Adrenal gland (tissue), 12 donors: ENCODE measurements around the gene SGMS1. TPM values are rescaled to one million over a fixed set of nuclear protein-coding genes. Genes with fewer than 3 reads are reported as not detected.

ENCODE experiments used
- DNase-seq, 7 donors: peaks; one replicate each; pipeline ENCODE4 v3.0.0-alpha.2; 2019 to 2020
- H3K27ac ChIP-seq, 5 donors: fragments of 200-600 bp; sonication (generic) in 4 of 5; 1 replicate in 3 of 5; 2 replicates in 2 of 5; pipeline versions ENCODE4 v1.5.1 to v1.8.0; 2016 to 2020; ENCODE audit warnings: mild to moderate bottlenecking in 1 of 5
- H3K27me3 ChIP-seq: fragments of 200-600 bp; 2 replicates; pipeline ENCODE4 v1.8.0; 2021
- H3K36me3 ChIP-seq, 2 donors: fragments of 200-600 bp; replicated peaks in 1 of 2; 1 replicate in 1 of 2; 2 replicates in 1 of 2; pipeline versions ENCODE4 v1.5.1 to v1.8.0; 2018 to 2022
- H3K4me1 ChIP-seq, 2 donors: fragments of 200-600 bp; replicated peaks in 1 of 2; 1 replicate in 1 of 2; 2 replicates in 1 of 2; pipeline versions ENCODE4 v1.5.1 to v1.8.0; 2018 to 2021
- H3K4me3 ChIP-seq, 4 donors: fragments of 200-600 bp; sonication (generic) in 3 of 4; one replicate each; pipeline ENCODE4 v1.5.1; 2016 to 2018
- H3K9me3 ChIP-seq, 3 donors: fragments of 200-600 bp; sonication (generic) in 1 of 3; replicated peaks in 1 of 3; 1 replicate in 2 of 3; 2 replicates in 1 of 3; pipeline versions ENCODE4 v1.5.1 to v1.8.0; 2016 to 2021
- POLR2A ChIP-seq, 2 donors: fragments of 450-650 bp; IDR thresholded peaks; one replicate each; pipeline ENCODE4 v1.6.1; 2017; ENCODE audit warnings: antibody characterized with exemption in 2 of 2, mild to moderate bottlenecking in 2 of 2, moderate library complexity in 1 of 2
- WGBS, 4 donors: extraction: QIAGEN DNeasy Blood & Tissue Kit in 2 of 4; methylation state at CpG; one replicate each; pipeline versions ENCODE4 v1.1.5 to v1.1.7; 2013 to 2017; 5-methylcytosine and 5-hydroxymethylcytosine counted together
- intact Hi-C, 2 donors: fragments of 100-400 bp; cut with DNase I; formaldehyde crosslinking; loops; one replicate each; pipeline versions ENCODE4 v1.14.1 to v1.15.0; 2022 to 2023
- polyA plus RNA-seq, 3 donors: library from polyadenylated mRNA; stranded (reverse); fragments of 200-250 nt in 2 of 3; fragments of 350-450 nt in 1 of 3; fragmentation: Illumina TruSeq in 1 of 3; extraction: RNeasy Lipid Tissue Mini Kit (QIAGEN cat#74804) in 1 of 3; gene quantifications; one replicate each; pipeline ENCODE4 v1.2.3, GENCODE V29; 2013 to 2014
- total RNA-seq, 9 donors: library from RNA; depleted of rRNA in 4 of 9; stranded (reverse); fragments of >200 nt in 4 of 9; fragments of 120-200 nt in 1 of 9; fragmentation: NEBNext Ultra II Directional in 1 of 9; extraction: Animal tissue kit (Norgen Biotek cat#: 25700) in 1 of 9; gene quantifications; one replicate each; pipeline versions ENCODE4 v1.1.0 to v1.2.4, GENCODE V29; 2013 to 2023
- TF ChIP-seq, protein P1 (sequence below), 6 experiments: fragments of 450-650 bp in 4 of 6; fragments of 200-600 bp in 2 of 6; sonication (generic) in 1 of 6; IDR thresholded peaks; 1 replicate in 5 of 6; 2 replicates in 1 of 6; pipeline versions ENCODE4 v1.5.1 to v1.8.0; 2016 to 2021; ENCODE audit warnings: antibody characterized with exemption in 6 of 6, mild to moderate bottlenecking in 2 of 6, moderate library complexity in 1 of 6
- donor health status: healthy with polysubstance abuse.
- donor health status: Bipolar disorder and iron deficiency.
- donor health status: DM: yes; HTN: yes; CAD: no.
- donor health status: DM: no; HTN: no; CAD: no.
- donor health status: DM: no; HTN: no; CAD: no.
- donor health status: DM: yes; HTN: yes; CAD: no.

Gene SGMS1
- total and polyA plus RNA-seq, 12 donors = 9.1 to 152 (median 62.2) TPM

GRCh38 chr10:50531388-50532077, 92.2 kb downstream of the SGMS1 start:
- no peaks in the 10 kb centered on the region for H3K4me1 ChIP-seq
- no peak for TF ChIP-seq POLR2A (IDR thresholded peaks at IDR 0.05)
- TF ChIP-seq, protein P1, sequence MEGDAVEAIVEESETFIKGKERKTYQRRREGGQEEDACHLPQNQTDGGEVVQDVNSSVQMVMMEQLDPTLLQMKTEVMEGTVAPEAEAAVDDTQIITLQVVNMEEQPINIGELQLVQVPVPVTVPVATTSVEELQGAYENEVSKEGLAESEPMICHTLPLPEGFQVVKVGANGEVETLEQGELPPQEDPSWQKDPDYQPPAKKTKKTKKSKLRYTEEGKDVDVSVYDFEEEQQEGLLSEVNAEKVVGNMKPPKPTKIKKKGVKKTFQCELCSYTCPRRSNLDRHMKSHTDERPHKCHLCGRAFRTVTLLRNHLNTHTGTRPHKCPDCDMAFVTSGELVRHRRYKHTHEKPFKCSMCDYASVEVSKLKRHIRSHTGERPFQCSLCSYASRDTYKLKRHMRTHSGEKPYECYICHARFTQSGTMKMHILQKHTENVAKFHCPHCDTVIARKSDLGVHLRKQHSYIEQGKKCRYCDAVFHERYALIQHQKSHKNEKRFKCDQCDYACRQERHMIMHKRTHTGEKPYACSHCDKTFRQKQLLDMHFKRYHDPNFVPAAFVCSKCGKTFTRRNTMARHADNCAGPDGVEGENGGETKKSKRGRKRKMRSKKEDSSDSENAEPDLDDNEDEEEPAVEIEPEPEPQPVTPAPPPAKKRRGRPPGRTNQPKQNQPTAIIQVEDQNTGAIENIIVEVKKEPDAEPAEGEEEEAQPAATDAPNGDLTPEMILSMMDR (IDR thresholded peaks at IDR 0.05) = no peak
- H3K36me3 ChIP-seq = no peaks in the 10 kb centered on the region
- H3K4me3 ChIP-seq = no peak overlapping the region
- no peak overlapping the region for H3K27ac ChIP-seq
- DNase-seq = no peak
- H3K9me3 ChIP-seq = no peaks in the 10 kb centered on the region
- H3K27me3 ChIP-seq = no peaks in the 10 kb centered on the region
- WGBS, 4 donors = 78 to 90% (median 84%) methylated on average over 5 of the region's 5 CpGs
- intact Hi-C loops = no loop called here

DNA sequence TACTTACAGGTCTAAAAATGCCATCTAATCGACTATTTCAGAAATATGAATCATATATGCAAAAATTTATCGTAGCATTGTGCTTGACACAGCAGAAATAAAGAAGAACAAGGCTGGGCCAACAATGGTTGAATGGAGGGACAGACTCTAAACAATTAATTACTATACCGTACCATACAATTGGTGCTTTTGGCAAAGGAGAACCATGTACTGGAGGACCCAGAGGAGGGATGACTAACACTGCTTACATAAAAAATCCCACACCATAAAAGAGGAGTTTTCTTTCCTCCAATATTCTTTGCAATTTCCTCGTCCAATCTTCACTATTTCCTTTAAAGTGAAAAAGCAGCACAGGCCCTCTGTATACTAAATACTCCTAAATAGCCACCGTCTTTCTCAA, 94.1 kb downstream of the SGMS1 start:
- intact Hi-C loops = no loop called here
- no peaks in the 10 kb centered on the region for H3K9me3 ChIP-seq
- DNase-seq = no peak
- H3K27me3 ChIP-seq = no peaks in the 10 kb centered on the region
- H3K4me1 ChIP-seq = no peaks in the 10 kb centered on the region
- no peak overlapping the region for H3K27ac ChIP-seq
- WGBS, 4 donors = 89 to 92% (median 90%) methylated on average over 5 of the region's 5 CpGs
- H3K4me3 ChIP-seq = no peak overlapping the region
- no peaks in the 10 kb centered on the region for H3K36me3 ChIP-seq
- TF ChIP-seq, protein P1 (IDR thresholded peaks at IDR 0.05) = no peak
- TF ChIP-seq POLR2A (IDR thresholded peaks at IDR 0.05) = no peak

- no peak for DNase-seq
- intact Hi-C loops = no loop called here
- H3K27me3 ChIP-seq = no peaks in the 10 kb centered on the region
- no peak for TF ChIP-seq POLR2A (IDR thresholded peaks at IDR 0.05)
- TF ChIP-seq, protein P1 (IDR thresholded peaks at IDR 0.05) = no peak
- H3K4me1 ChIP-seq = no peaks in the 10 kb centered on the region
- H3K27ac ChIP-seq = no peak overlapping the region
- WGBS, 4 donors = 88 to 98% (median 94%) methylated on average over 2 of the region's 2 CpGs
- H3K36me3 ChIP-seq = no peaks in the 10 kb centered on the region
- H3K9me3 ChIP-seq = no peaks in the 10 kb centered on the region
- H3K4me3 ChIP-seq = no peak overlapping the region
Observed at GRCh38 chr10:50528206-50528605, 95.5 kb downstream of the SGMS1 start.

DNA sequence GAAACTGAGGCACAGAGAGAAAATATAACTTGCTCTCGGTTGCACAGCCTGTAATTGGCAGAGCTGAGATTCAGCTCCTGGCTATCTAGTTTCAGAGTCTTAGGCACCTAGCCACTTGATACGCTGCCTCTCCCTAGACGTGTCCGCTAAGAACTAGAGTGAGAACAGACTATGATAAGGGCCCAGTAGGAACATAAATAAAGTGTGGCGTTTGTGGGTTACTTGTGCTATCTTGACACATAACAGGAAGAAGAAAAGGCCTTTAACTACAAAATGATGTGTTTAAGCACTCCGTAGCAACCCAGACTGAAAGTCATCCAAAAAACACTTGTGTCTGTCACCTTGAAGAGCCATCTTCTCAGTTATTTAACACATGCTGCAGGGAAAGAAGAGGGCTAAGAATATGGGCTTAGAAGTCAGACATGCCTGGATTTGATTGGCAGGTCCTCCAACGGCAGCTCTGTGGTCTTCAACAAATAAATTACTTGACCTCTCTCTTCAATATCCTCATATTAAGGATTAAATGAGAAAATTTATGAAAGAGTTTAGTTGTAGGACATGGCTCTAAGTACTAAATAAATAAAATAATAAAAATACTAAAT, 96.2 kb downstream of the SGMS1 start:
- DNase-seq = no peak
- Histone ChIP-seq H3K4me1 (no peaks in the 10 kb centered on the region), H3K36me3 (no peaks in the 10 kb centered on the region), H3K27me3 (no peaks in the 10 kb centered on the region), H3K4me3 (no peak overlapping the region), H3K9me3 (no peaks in the 10 kb centered on the region), H3K27ac (no peak overlapping the region)
- WGBS, 4 donors = 75 to 86% (median 82%) methylated on average over 7 of the region's 7 CpGs
- intact Hi-C loops = no loop called here
- TF ChIP-seq, protein P1 (IDR thresholded peaks at IDR 0.05) = no peak
- no peak for TF ChIP-seq POLR2A (IDR thresholded peaks at IDR 0.05)
